ENCODE results near the gene KCNQ5. TPM values are rescaled to one million over a fixed set of nuclear protein-coding genes. Genes with fewer than 3 reads are reported as not detected.

Gene KCNQ5
- polyA plus RNA-seq, 1 donor (not counting 4 experiments of a cell fraction or from before 2014, with no cell fraction given): 3.4 TPM

GRCh38 chr6:72886170-72886569, 264.3 kb downstream of the KCNQ5 start:
- DNase-seq (ENCODE audit: low read depth, low spot score) (no peak), FAIRE-seq (no peak)
- H2AFZ ChIP-seq (ENCODE audit: control insufficient read depth, low read length): no peak overlapping the region
- no peaks in the 10 kb centered on the region for H3K9me1 ChIP-seq (ENCODE audit: control insufficient read depth, extremely low read depth, insufficient read depth, low read length)
- H3K27me3 ChIP-seq (ENCODE audit: control insufficient read depth, extremely low read depth, insufficient read depth, low read length): no peaks in the 10 kb centered on the region
- H3K79me2 ChIP-seq (ENCODE audit: control insufficient read depth, insufficient read depth, low read length): no peaks in the 10 kb centered on the region
- no peaks in the 10 kb centered on the region for H3K36me3 ChIP-seq (ENCODE audit: control insufficient read depth in 2 of 2, extremely low read depth in 1 of 2, insufficient read depth in 2 of 2, low read length in 2 of 2)
- no peak overlapping the region for H3K27ac ChIP-seq (ENCODE audit: control insufficient read depth, insufficient read depth, low read length)
- dilution Hi-C loops (cut with MboI; ENCODE audit: extremely low pct_ligation_motif_present, low sequenced_read_pairs): no loop called here
- no peak overlapping the region for H3K9ac ChIP-seq (ENCODE audit: control insufficient read depth, extremely low read depth, insufficient read depth, low read length)
- TF ChIP-seq EZH2 (IDR thresholded peaks at IDR 0.05; ENCODE audit: low read length): no peak
- TF ChIP-seq CTCF (optimal IDR thresholded peaks at IDR 0.05 in 1 of 3, IDR thresholded peaks at IDR 0.05 in 1 of 3, conservative IDR thresholded peaks at IDR 0.05 in 1 of 3; ENCODE audit: extremely low read depth in 1 of 3, insufficient read depth in 2 of 3, low read length in 3 of 3): no peak
- no peaks in the 10 kb centered on the region for H3K9me3 ChIP-seq (ENCODE audit: control insufficient read depth, low read depth, low read length)
- no peaks in the 10 kb centered on the region for H4K20me1 ChIP-seq (ENCODE audit: control insufficient read depth, extremely low read depth, insufficient read depth, low read length)
- no peak overlapping the region for H3K4me3 ChIP-seq (ENCODE audit: control insufficient read depth in 2 of 3, extremely low read depth in 1 of 3, insufficient read depth in 2 of 3, low read depth in 1 of 3, low read length in 3 of 3)
- H3K4me2 ChIP-seq (ENCODE audit: control insufficient read depth, extremely low read depth, insufficient read depth, low read depth, low read length): no peak overlapping the region
- no peaks in the 10 kb centered on the region for H3K4me1 ChIP-seq (ENCODE audit: control insufficient read depth, extremely low read depth, insufficient read depth, low read length)

- TF ChIP-seq CTCF (optimal IDR thresholded peaks at IDR 0.05 in 1 of 3, IDR thresholded peaks at IDR 0.05 in 1 of 3, conservative IDR thresholded peaks at IDR 0.05 in 1 of 3; ENCODE audit: extremely low read depth in 1 of 3, insufficient read depth in 2 of 3, low read length in 3 of 3) (no peak), EZH2 (IDR thresholded peaks at IDR 0.05; ENCODE audit: low read length) (no peak)
- FAIRE-seq (no peak), DNase-seq (ENCODE audit: low read depth, low spot score) (no peak)
- Histone ChIP-seq H3K9ac (ENCODE audit: control insufficient read depth, extremely low read depth, insufficient read depth, low read length) (no peak overlapping the region), H3K4me3 (ENCODE audit: control insufficient read depth in 2 of 3, extremely low read depth in 1 of 3, insufficient read depth in 2 of 3, low read depth in 1 of 3, low read length in 3 of 3) (no peak overlapping the region), H3K27me3 (ENCODE audit: control insufficient read depth, extremely low read depth, insufficient read depth, low read length) (no peaks in the 10 kb centered on the region), H3K79me2 (ENCODE audit: control insufficient read depth, insufficient read depth, low read length) (no peaks in the 10 kb centered on the region), H3K27ac (ENCODE audit: control insufficient read depth, insufficient read depth, low read length) (no peak overlapping the region), H3K36me3 (ENCODE audit: control insufficient read depth in 2 of 2, extremely low read depth in 1 of 2, insufficient read depth in 2 of 2, low read length in 2 of 2) (no peaks in the 10 kb centered on the region), H3K9me1 (ENCODE audit: control insufficient read depth, extremely low read depth, insufficient read depth, low read length) (no peaks in the 10 kb centered on the region), H3K4me2 (ENCODE audit: control insufficient read depth, extremely low read depth, insufficient read depth, low read depth, low read length) (no peak overlapping the region), H3K4me1 (ENCODE audit: control insufficient read depth, extremely low read depth, insufficient read depth, low read length) (no peaks in the 10 kb centered on the region), H2AFZ (ENCODE audit: control insufficient read depth, low read length) (no peak overlapping the region), H3K9me3 (ENCODE audit: control insufficient read depth, low read depth, low read length) (no peaks in the 10 kb centered on the region), H4K20me1 (ENCODE audit: control insufficient read depth, extremely low read depth, insufficient read depth, low read length) (no peaks in the 10 kb centered on the region)
- dilution Hi-C loops (cut with MboI; ENCODE audit: extremely low pct_ligation_motif_present, low sequenced_read_pairs): no loop called here
Measured at GRCh38 chr6:72890233-72890632, 268.4 kb downstream of the KCNQ5 start.

Measured in keratinocyte (primary cell).